HFF-Myc (cell line): Measurements from ENCODE around the gene PPP2R5C.

Experiments
- DNase-seq: peaks from one replicate; pipeline ENCODE4 v3.0.0-alpha.2; 2011; ENCODE audit warnings: low read depth; ENCODE audit errors: extremely low read depth
- H3K4me3 ChIP-seq: replicated peaks from 2 replicates; pipeline ENCODE4 v1.5.1; 2011; ENCODE audit warnings: low read depth, mild to moderate bottlenecking, control low read depth, low read length
- TF ChIP-seq, protein P1 (sequence below): IDR thresholded peaks from 2 replicates; pipeline ENCODE4 v1.5.1; 2012; ENCODE audit warnings: mild to moderate bottlenecking, low read depth, low read length, control low read depth; ENCODE audit errors: missing control alignments

The PPP2R5C gene

DNA sequence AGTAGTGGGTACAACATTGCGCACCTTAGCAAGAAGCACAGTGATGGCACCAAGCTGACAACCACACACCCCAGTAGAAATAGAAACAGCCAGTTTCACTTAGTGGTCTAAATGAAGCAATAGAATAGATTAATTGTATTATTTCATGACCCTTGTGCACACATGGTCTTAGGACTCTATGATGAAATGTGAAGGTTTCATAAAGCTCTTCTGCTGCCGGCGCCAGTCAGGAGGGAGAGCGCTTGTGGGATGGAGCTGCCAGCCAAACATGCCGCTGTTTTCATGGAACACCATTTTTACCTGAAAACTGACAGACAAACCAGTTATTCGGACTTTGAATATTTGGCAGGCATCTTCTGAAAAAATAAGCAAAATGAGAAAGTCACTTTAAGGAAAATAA is 100.0 kb downstream of the PPP2R5C start:
- no peak for DNase-seq
- TF ChIP-seq, protein P1, sequence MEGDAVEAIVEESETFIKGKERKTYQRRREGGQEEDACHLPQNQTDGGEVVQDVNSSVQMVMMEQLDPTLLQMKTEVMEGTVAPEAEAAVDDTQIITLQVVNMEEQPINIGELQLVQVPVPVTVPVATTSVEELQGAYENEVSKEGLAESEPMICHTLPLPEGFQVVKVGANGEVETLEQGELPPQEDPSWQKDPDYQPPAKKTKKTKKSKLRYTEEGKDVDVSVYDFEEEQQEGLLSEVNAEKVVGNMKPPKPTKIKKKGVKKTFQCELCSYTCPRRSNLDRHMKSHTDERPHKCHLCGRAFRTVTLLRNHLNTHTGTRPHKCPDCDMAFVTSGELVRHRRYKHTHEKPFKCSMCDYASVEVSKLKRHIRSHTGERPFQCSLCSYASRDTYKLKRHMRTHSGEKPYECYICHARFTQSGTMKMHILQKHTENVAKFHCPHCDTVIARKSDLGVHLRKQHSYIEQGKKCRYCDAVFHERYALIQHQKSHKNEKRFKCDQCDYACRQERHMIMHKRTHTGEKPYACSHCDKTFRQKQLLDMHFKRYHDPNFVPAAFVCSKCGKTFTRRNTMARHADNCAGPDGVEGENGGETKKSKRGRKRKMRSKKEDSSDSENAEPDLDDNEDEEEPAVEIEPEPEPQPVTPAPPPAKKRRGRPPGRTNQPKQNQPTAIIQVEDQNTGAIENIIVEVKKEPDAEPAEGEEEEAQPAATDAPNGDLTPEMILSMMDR, result no peak
- no peak overlapping the region for H3K4me3 ChIP-seq

DNA sequence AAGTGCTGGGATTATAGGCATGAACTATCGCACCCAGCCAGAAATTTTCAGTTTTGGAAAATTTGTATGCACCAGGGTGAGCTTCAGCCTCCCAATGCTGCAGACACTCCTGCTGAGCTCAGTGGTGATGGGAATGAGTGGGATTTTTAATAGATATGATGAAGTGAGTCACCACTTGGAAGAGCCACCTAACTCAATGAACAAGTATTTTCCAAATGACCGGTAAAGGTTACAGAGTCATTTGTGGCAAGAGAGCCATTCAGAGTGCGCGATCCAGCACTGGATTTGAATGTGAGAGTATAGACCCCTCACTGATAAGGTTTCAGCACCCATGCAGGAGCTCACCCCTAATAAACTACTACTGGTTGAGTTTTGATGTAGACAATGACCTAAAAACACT is 100.7 kb downstream of the PPP2R5C start:
- no peak overlapping the region for H3K4me3 ChIP-seq
- TF ChIP-seq, protein P1, result no peak
- DNase-seq, result no peak

DNA sequence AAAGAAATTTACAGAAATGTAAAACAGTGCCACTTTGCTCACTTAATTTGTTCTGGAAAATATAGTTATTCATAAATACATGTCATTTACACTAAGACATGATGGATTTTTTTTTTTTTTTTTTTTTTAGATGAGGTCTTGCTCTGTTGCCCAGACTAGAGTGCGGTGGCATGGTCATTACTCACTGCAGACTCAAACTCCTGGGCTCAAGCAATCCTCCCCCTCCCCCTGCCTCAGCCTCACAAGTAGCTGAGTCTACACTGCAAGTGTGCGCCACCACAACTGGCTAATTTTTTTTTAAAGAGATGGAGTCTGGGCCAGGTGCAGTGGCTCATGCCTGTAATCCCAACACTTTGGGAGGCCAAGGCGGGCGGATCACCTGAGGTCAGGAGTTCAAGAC is 101.2 kb downstream of the PPP2R5C start:
- TF ChIP-seq, protein P1, result no peak
- DNase-seq, result no peak
- H3K4me3 ChIP-seq, result no peak overlapping the region

DNA sequence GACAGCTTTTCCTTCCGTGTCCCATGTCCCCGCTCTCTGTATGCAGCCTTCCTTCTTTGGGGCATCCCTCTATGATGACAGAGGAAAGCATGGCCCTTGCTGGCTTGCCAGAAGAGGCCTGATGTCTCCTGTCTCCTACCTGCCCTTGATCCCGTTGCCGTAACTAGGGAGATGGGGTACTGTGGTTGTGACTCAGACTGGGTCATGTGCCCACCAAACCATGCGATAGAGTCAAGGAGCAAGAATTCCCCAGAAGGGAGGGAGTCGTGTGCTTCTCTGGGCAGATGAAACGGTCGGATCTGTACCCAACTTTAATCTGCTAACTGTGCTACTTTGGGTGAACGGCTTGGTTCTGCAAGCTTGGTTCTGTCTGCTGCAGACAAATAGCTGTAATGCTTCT is 103.8 kb downstream of the PPP2R5C start:
- no peak overlapping the region for H3K4me3 ChIP-seq
- TF ChIP-seq, protein P1, result no peak
- no peak for DNase-seq

DNA sequence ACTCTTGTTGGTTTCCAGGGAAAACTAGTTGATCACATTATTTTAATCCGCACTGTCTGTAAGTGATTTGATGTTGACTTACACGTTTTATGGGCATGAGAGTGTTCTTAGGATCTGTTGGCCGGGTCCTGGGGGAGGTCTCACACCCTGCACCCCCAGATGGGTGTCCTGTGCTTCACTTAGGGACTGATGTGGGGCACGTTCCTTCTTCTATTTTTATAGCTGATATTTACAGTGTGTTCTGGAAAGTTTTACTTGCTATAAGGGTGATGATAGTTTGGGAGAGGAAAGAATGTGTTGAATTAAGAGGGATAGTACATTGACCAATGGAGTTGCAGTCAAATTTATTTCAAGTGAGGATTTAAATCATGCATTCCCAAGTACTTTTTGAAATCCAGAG is 106.3 kb downstream of the PPP2R5C start:
- no peak for DNase-seq
- H3K4me3 ChIP-seq, result no peak overlapping the region
- TF ChIP-seq, protein P1, result no peak

DNA sequence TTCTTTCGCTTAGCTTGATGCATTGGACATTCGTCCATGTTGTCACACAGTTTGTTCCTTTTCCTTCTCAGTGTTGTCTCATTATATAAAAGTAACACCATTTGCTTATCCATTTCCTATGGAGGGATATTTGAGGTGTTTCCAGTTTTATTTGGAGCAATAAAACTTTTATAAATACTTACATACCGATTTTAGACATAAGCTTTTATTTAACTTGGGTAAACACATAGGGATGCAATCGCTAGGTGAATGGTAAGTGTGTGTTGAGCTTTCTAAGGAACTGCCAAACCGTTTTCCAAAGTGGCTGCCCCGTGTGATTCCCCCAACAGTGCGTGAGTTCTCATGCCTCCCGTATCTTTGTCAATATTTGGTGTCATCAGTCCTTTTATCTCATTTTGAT is 107.7 kb downstream of the PPP2R5C start:
- H3K4me3 ChIP-seq, result no peak overlapping the region
- no peak for DNase-seq
- TF ChIP-seq, protein P1, result no peak

DNA sequence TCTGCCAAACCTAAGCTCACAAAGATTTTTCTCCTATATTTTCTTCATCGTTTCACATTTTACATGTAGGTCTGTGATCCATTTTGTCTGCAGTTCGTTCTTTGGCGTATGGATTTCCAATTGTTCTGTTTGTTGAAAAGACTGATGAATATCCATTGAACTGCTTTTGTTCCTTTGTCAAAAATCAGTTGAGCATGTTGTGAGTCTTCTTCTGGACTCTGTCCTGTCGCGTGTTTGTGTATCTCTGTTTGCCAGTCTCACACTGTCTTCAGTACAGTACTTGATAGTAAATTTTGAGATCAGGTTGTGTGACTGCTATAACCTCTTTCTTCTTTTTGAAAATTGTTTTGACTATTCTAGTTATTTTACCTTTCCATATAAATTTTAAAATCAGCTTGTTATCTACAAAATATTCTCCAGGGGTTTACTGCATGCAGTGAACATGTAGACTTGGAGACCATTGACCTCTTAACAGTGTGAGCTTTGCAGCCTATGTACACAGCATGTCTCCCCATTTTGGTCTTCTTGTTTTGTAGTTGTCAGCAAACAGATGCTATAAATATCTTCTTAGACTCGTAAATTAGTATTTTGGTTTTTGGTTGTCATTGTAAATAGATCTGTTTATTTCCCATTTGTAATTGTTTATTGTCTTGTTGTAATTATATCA is 108.9 kb downstream of the PPP2R5C start:
- DNase-seq, result no peak
- TF ChIP-seq, protein P1, result no peak
- H3K4me3 ChIP-seq, result no peak overlapping the region
